ENCODE measurements around the gene TOMM5. TPM values are rescaled to one million over a fixed set of nuclear protein-coding genes. Genes with fewer than 3 reads are reported as not detected.

TOMM5 gene
- total and polyA plus RNA-seq, 9 donors, result 47.5 to 106 (median 64.8) TPM

GRCh38 chr9:37542895-37543294 lies 49.5 kb downstream of the TOMM5 start:
- H3K4me3 ChIP-seq, result no peak overlapping the region
- TF ChIP-seq POLR2A (IDR thresholded peaks at IDR 0.05), result no peak
- TF ChIP-seq EP300 (IDR thresholded peaks at IDR 0.05), result no peak
- TF ChIP-seq CTCF (IDR thresholded peaks at IDR 0.05), result no peak
- no peaks in the 10 kb centered on the region for H3K27me3 ChIP-seq
- no peak overlapping the region for H3K27ac ChIP-seq
- DNase-seq, result no peak
- intact Hi-C loops (cut with DNase I), result no loop called here
- H3K9me3 ChIP-seq, result no peaks in the 10 kb centered on the region
- H3K4me1 ChIP-seq (ENCODE audit: insufficient read depth), result no peaks in the 10 kb centered on the region
- WGBS, 3 donors, result 67 to 70% (median 67%) methylated on average over 1 of the region's 1 CpG
- H3K36me3 ChIP-seq, result no peaks in the 10 kb centered on the region

GRCh38 chr9:37542488-37542887 lies 49.9 kb downstream of the TOMM5 start:
- intact Hi-C loops (cut with DNase I), result no loop called here
- Histone ChIP-seq H3K27ac (no peak overlapping the region), H3K4me1 (ENCODE audit: insufficient read depth) (no peaks in the 10 kb centered on the region), H3K4me3 (no peak overlapping the region), H3K9me3 (no peaks in the 10 kb centered on the region), H3K36me3 (no peaks in the 10 kb centered on the region), H3K27me3 (no peaks in the 10 kb centered on the region)
- DNase-seq, result no peak
- TF ChIP-seq POLR2A (IDR thresholded peaks at IDR 0.05) (no peak), CTCF (IDR thresholded peaks at IDR 0.05) (no peak), EP300 (IDR thresholded peaks at IDR 0.05) (no peak)
- WGBS, 3 donors, result 97 to 99% (median 97%) methylated on average over 6 of the region's 6 CpGs

GRCh38 chr9:37541465-37541864 lies 50.9 kb downstream of the TOMM5 start:
- Histone ChIP-seq H3K4me3 (no peak overlapping the region), H3K27me3 (no peaks in the 10 kb centered on the region), H3K27ac (no peak overlapping the region), H3K36me3 (no peaks in the 10 kb centered on the region), H3K9me3 (no peaks in the 10 kb centered on the region), H3K4me1 (ENCODE audit: insufficient read depth) (no peaks in the 10 kb centered on the region)
- DNase-seq, result no peak
- WGBS, 3 donors, result 96 to 99% (median 97%) methylated on average over 8 of the region's 8 CpGs
- intact Hi-C loops (cut with DNase I), result no loop called here
- no peak for TF ChIP-seq CTCF (IDR thresholded peaks at IDR 0.05)
- no peak for TF ChIP-seq POLR2A (IDR thresholded peaks at IDR 0.05)
- no peak for TF ChIP-seq EP300 (IDR thresholded peaks at IDR 0.05)

GRCh38 chr9:37540634-37541033 lies 51.8 kb downstream of the TOMM5 start:
- H3K36me3 ChIP-seq, result no peaks in the 10 kb centered on the region
- no peak for DNase-seq
- no peaks in the 10 kb centered on the region for H3K27me3 ChIP-seq
- TF ChIP-seq POLR2A (IDR thresholded peaks at IDR 0.05) (no peak), EP300 (IDR thresholded peaks at IDR 0.05) (no peak), CTCF (IDR thresholded peaks at IDR 0.05) (no peak)
- H3K9me3 ChIP-seq, result no peaks in the 10 kb centered on the region
- no peak overlapping the region for H3K27ac ChIP-seq
- no peak overlapping the region for H3K4me3 ChIP-seq
- intact Hi-C loops (cut with DNase I), result no loop called here
- no peaks in the 10 kb centered on the region for H3K4me1 ChIP-seq (ENCODE audit: insufficient read depth)
- 86 to 95% (median 89%) methylated on average over 3 of the region's 3 CpGs for WGBS, 3 donors

- no peak for DNase-seq
- intact Hi-C loops (cut with DNase I), result no loop called here
- no peaks in the 10 kb centered on the region for H3K36me3 ChIP-seq
Observed at GRCh38 chr9:37539634-37540033, 52.8 kb downstream of the TOMM5 start.

More at GRCh38 chr9:37539634-37540033, 52.8 kb downstream of the TOMM5 start:
- TF ChIP-seq POLR2A (IDR thresholded peaks at IDR 0.05) (no peak), EP300 (IDR thresholded peaks at IDR 0.05) (no peak), CTCF (IDR thresholded peaks at IDR 0.05) (no peak)
- Histone ChIP-seq H3K4me1 (ENCODE audit: insufficient read depth) (no peaks in the 10 kb centered on the region), H3K27ac (no peak overlapping the region), H3K4me3 (no peak overlapping the region), H3K9me3 (no peaks in the 10 kb centered on the region), H3K27me3 (no peaks in the 10 kb centered on the region)
